ENCODE data around the gene SHH. TPM values are rescaled to one million over a fixed set of nuclear protein-coding genes. Genes with fewer than 3 reads are reported as not detected.

The SHH gene
- total RNA-seq, 3 donors from 2014 or later (not counting 1 experiment from before 2014, with no cell fraction given), result not detected

GRCh38 chr7:155811560-155811894, 736 bp downstream of the SHH start:
- H3K4me1 Mint-ChIP-seq, result peaks cover 6 to 14% of the 10 kb centered on the region in 2 donors
- no peak overlapping the region for H3K4me3 Mint-ChIP-seq
- Histone ChIP-seq H3K9me3 (ENCODE audit: control insufficient read depth, insufficient read depth, low read length) (no peaks in the 10 kb centered on the region), H3K36me3 (ENCODE audit: control insufficient read depth, insufficient read depth, low read length) (no peaks in the 10 kb centered on the region), H3K4me3 (ENCODE audit: low read length) (no peak overlapping the region), H3K4me1 (ENCODE audit: control insufficient read depth, insufficient read depth, low read length) (peaks cover 5% of the 10 kb centered on the region), H3K27ac (ENCODE audit: low read length) (no peak overlapping the region), H3K27me3 (ENCODE audit: control insufficient read depth, insufficient read depth, low read length) (peaks cover 28% of the 10 kb centered on the region)
- no peaks in the 10 kb centered on the region for H3K36me3 Mint-ChIP-seq
- H3K27ac Mint-ChIP-seq, result no peak overlapping the region
- 10% methylated on average over 11 of the region's 13 CpGs for WGBS (ENCODE audit: insufficient coverage)
- TF ChIP-seq CTCF (IDR thresholded peaks at IDR 0.05), result no peak
- H3K9me3 Mint-ChIP-seq, result no peaks in the 10 kb centered on the region
- DNase-seq (no peak), ATAC-seq (no peak)
- intact Hi-C loops (cut with micrococcal nuclease), result no loop called here
- peaks cover 47 to 55% of the 10 kb centered on the region in 2 donors for H3K27me3 Mint-ChIP-seq (ENCODE audit: low read depth in 2 of 2)

DNA sequence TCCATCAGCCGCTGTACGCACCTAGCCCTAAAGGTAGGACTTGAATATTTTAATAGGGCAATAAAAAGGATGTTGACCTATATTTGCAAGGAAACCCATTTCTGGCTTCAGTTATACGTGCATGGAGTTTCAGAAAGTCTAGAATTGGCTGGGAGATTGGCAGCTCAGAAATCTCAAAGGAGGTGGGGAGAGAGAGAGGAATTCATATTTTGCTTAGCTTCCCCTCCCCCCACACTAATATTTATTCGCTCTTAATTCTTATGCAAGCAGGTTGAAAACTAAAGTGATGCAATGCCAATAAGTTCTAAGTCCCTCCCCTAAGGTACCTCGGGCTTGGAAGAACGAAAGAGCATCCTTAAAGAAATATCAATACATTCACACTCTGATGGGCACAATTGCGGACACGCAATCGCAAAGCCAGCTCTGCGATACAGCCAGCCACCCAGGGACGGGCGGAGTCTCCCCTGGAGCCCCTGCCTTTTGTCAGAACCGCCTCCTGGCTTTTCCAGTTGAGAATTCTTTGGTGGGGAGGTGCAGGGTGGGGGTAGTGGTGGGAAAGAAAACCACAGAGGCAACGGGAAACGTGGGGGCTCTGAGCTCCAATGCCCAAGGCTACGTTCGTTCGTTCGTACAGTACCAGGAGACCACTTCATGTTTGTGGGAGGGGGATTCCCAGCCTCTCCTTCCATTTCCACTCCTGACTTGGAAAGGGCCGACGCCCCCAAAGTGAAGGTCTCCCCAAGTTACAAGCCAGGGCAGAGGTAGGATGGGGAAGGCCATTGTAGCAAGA, 1.3 kb downstream of the SHH start:
- Mint-ChIP-seq H3K27me3 (ENCODE audit: low read depth in 2 of 2) (peaks cover 47 to 55% of the 10 kb centered on the region in 2 donors), H3K27ac (no peak overlapping the region), H3K36me3 (no peaks in the 10 kb centered on the region), H3K4me1 (peaks cover 6 to 14% of the 10 kb centered on the region in 2 donors), H3K9me3 (no peaks in the 10 kb centered on the region), H3K4me3 (no peak overlapping the region)
- ATAC-seq (no peak), DNase-seq (no peak)
- intact Hi-C loops (cut with micrococcal nuclease), result no loop called here
- peaks cover 6% of the 10 kb centered on the region for H3K4me1 ChIP-seq (ENCODE audit: control insufficient read depth, insufficient read depth, low read length)
- 16% methylated on average over 15 of the region's 21 CpGs for WGBS (ENCODE audit: insufficient coverage)
- H3K4me3 ChIP-seq (ENCODE audit: low read length), result no peak overlapping the region
- peaks cover 29% of the 10 kb centered on the region for H3K27me3 ChIP-seq (ENCODE audit: control insufficient read depth, insufficient read depth, low read length)
- no peak overlapping the region for H3K27ac ChIP-seq (ENCODE audit: low read length)
- TF ChIP-seq CTCF (IDR thresholded peaks at IDR 0.05), result no peak
- no peaks in the 10 kb centered on the region for H3K9me3 ChIP-seq (ENCODE audit: control insufficient read depth, insufficient read depth, low read length)
- H3K36me3 ChIP-seq (ENCODE audit: control insufficient read depth, insufficient read depth, low read length), result no peaks in the 10 kb centered on the region

GRCh38 chr7:155809947-155810769, 2.1 kb downstream of the SHH start:
- no peaks in the 10 kb centered on the region for H3K9me3 Mint-ChIP-seq
- no peak for TF ChIP-seq CTCF (IDR thresholded peaks at IDR 0.05)
- no peaks in the 10 kb centered on the region for H3K9me3 ChIP-seq (ENCODE audit: control insufficient read depth, insufficient read depth, low read length)
- H3K36me3 Mint-ChIP-seq, result no peaks in the 10 kb centered on the region
- peaks cover 39 to 51% of the 10 kb centered on the region in 2 donors for H3K27me3 Mint-ChIP-seq (ENCODE audit: low read depth in 2 of 2)
- peaks cover 6 to 7% of the 10 kb centered on the region in 2 donors for H3K4me1 Mint-ChIP-seq
- 4% methylated on average over 67 of the region's 69 CpGs for WGBS (ENCODE audit: insufficient coverage)
- intact Hi-C loops (cut with micrococcal nuclease), result no loop called here
- peaks cover 29% of the 10 kb centered on the region for H3K27me3 ChIP-seq (ENCODE audit: control insufficient read depth, insufficient read depth, low read length)
- no peak overlapping the region for H3K27ac Mint-ChIP-seq
- H3K4me3 ChIP-seq (ENCODE audit: low read length), result no peak overlapping the region
- H3K27ac ChIP-seq (ENCODE audit: low read length), result no peak overlapping the region
- ATAC-seq, result no peak
- H3K4me1 ChIP-seq (ENCODE audit: control insufficient read depth, insufficient read depth, low read length), result peaks cover 6% of the 10 kb centered on the region
- no peak for DNase-seq
- H3K4me3 Mint-ChIP-seq, result no peak overlapping the region
- no peaks in the 10 kb centered on the region for H3K36me3 ChIP-seq (ENCODE audit: control insufficient read depth, insufficient read depth, low read length)

Data from natural killer cell (primary cell).